Sigmoid colon (tissue), 7 donors: ENCODE data around the gene ARHGAP40. TPM values are rescaled to one million over a fixed set of nuclear protein-coding genes. Genes with fewer than 3 reads are reported as not detected.

Experiments
- DNase-seq: peaks from one replicate; pipeline ENCODE4 v3.0.0-alpha.2; 2019
- H3K27ac ChIP-seq, 4 donors: fragments of 200-600 bp; sonication (generic); one replicate each; pipeline ENCODE4 v1.5.1; 2016 to 2019; ENCODE audit warnings: mild to moderate bottlenecking in 1 of 4
- H3K27me3 ChIP-seq, 3 donors: fragments of 200-600 bp; sonication (generic); one replicate each; pipeline ENCODE4 v1.5.1; 2019; ENCODE audit warnings: mild to moderate bottlenecking in 1 of 3
- H3K36me3 ChIP-seq, 4 donors: fragments of 200-600 bp; sonication (generic); one replicate each; pipeline ENCODE4 v1.5.1; 2016 to 2019
- H3K4me1 ChIP-seq, 4 donors: fragments of 200-600 bp; sonication (generic); one replicate each; pipeline ENCODE4 v1.5.1; 2017 to 2019
- H3K4me3 ChIP-seq, 4 donors: fragments of 200-600 bp; sonication (generic); one replicate each; pipeline ENCODE4 v1.5.1; 2017 to 2019; ENCODE audit warnings: mild to moderate bottlenecking in 2 of 4, moderate library complexity in 1 of 4
- H3K9me3 ChIP-seq, 4 donors: fragments of 200-600 bp in 3 of 4; sonication (generic) in 3 of 4; one replicate each; pipeline versions ENCODE4 v1.5.1 to v1.6.1; 2013 to 2019
- EP300 ChIP-seq, 4 donors: sonication (generic); formaldehyde crosslinking; IDR thresholded peaks; one replicate each; pipeline ENCODE4 v1.6.1; 2017; ENCODE audit warnings: antibody characterized with exemption in 4 of 4
- POLR2A ChIP-seq, 2 donors: fragments of 450-650 bp; IDR thresholded peaks; one replicate each; pipeline ENCODE4 v1.6.1; 2016; ENCODE audit warnings: antibody characterized with exemption in 2 of 2, mild to moderate bottlenecking in 2 of 2, moderate library complexity in 2 of 2
- POLR2AphosphoS5 ChIP-seq, 4 donors: sonication (generic); formaldehyde crosslinking; IDR thresholded peaks; one replicate each; pipeline ENCODE4 v1.6.1; 2017; ENCODE audit warnings: antibody characterized with exemption in 4 of 4
- WGBS, 2 donors: extraction: QIAGEN DNeasy Blood & Tissue Kit; methylation state at CpG; one replicate each; pipeline ENCODE4 v1.1.7; 2013; 5-methylcytosine and 5-hydroxymethylcytosine counted together
- intact Hi-C: fragments of 100-400 bp; cut with DNase I; formaldehyde crosslinking; loops from one replicate; pipeline ENCODE4 v1.15.1; 2023
- polyA plus RNA-seq, 3 donors: library from polyadenylated mRNA; stranded (reverse); fragments of 200-250 nt; gene quantifications; one replicate each; pipeline ENCODE4 v1.2.3, GENCODE V29; 2013
- total RNA-seq, 4 donors: library from RNA; depleted of rRNA; stranded (reverse); fragments of >200 nt; gene quantifications; one replicate each; pipeline ENCODE4 v1.1.0, GENCODE V29; 2016
- TF ChIP-seq, protein P1 (sequence below), 4 experiments: fragments of 450-650 bp in 3 of 4; fragments of 200-600 bp in 1 of 4; IDR thresholded peaks; one replicate each; pipeline ENCODE4 v1.5.1; 2016 to 2019; ENCODE audit warnings: antibody characterized with exemption in 4 of 4, mild to moderate bottlenecking in 3 of 4, moderate library complexity in 2 of 4
- donor health status: healthy with polysubstance abuse.
- donor health status: Bipolar disorder and iron deficiency.
- donor health status: healthy.

Gene ARHGAP40
- total and polyA plus RNA-seq, 7 donors: not detected

DNA sequence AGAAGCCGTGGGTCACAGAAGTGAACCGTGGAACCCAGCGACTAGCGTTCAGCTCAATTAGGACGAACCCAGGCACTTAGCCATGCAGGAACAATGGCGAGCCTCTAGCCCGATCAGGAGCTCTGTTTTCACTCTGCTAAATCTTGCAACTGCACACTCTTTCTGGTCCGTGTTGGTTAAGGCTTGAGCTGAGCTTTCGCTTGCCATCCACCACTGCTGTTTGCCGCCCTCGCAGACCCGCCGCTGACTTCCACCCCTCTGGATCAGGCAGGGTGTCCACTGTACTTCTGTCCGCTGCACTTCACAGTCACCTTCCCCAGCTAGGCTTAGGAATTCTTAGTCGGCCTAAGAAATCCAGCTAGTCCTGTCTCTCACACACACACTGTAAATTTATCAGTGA lies 96.9 kb downstream of the ARHGAP40 start:
- peaks cover 0 to 32% (median 0%) of the 10 kb centered on the region in 3 donors for H3K27me3 ChIP-seq
- H3K4me3 ChIP-seq: no peak overlapping the region
- no peak overlapping the region for H3K27ac ChIP-seq
- H3K4me1 ChIP-seq: no peaks in the 10 kb centered on the region
- intact Hi-C loops: no loop called here
- TF ChIP-seq, protein P1, sequence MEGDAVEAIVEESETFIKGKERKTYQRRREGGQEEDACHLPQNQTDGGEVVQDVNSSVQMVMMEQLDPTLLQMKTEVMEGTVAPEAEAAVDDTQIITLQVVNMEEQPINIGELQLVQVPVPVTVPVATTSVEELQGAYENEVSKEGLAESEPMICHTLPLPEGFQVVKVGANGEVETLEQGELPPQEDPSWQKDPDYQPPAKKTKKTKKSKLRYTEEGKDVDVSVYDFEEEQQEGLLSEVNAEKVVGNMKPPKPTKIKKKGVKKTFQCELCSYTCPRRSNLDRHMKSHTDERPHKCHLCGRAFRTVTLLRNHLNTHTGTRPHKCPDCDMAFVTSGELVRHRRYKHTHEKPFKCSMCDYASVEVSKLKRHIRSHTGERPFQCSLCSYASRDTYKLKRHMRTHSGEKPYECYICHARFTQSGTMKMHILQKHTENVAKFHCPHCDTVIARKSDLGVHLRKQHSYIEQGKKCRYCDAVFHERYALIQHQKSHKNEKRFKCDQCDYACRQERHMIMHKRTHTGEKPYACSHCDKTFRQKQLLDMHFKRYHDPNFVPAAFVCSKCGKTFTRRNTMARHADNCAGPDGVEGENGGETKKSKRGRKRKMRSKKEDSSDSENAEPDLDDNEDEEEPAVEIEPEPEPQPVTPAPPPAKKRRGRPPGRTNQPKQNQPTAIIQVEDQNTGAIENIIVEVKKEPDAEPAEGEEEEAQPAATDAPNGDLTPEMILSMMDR (IDR thresholded peaks at IDR 0.05): no peak
- no peak for TF ChIP-seq POLR2AphosphoS5 (IDR thresholded peaks at IDR 0.05)
- TF ChIP-seq EP300 (IDR thresholded peaks at IDR 0.05): no peak
- TF ChIP-seq POLR2A (IDR thresholded peaks at IDR 0.05): no peak
- H3K9me3 ChIP-seq: no peaks in the 10 kb centered on the region
- WGBS, 2 donors: 83 to 84% methylated on average over 15 of the region's 15 CpGs
- no peaks in the 10 kb centered on the region for H3K36me3 ChIP-seq
- DNase-seq: no peak

GRCh38 chr20:38700141-38700540 lies 98.5 kb downstream of the ARHGAP40 start:
- TF ChIP-seq POLR2A (IDR thresholded peaks at IDR 0.05) (no peak), POLR2AphosphoS5 (IDR thresholded peaks at IDR 0.05) (no peak), EP300 (IDR thresholded peaks at IDR 0.05) (no peak)
- TF ChIP-seq, protein P1 (IDR thresholded peaks at IDR 0.05): no peak
- 48 to 49% methylated on average over 4 of the region's 4 CpGs for WGBS, 2 donors
- Histone ChIP-seq H3K4me3 (no peak overlapping the region), H3K27me3 (peaks cover 0 to 43% (median 0%) of the 10 kb centered on the region in 3 donors), H3K27ac (no peak overlapping the region), H3K4me1 (no peaks in the 10 kb centered on the region), H3K36me3 (no peaks in the 10 kb centered on the region), H3K9me3 (no peaks in the 10 kb centered on the region)
- intact Hi-C loops: no loop called here
- no peak for DNase-seq

Other genes starting within 250 kb of the ARHGAP40 start
- 10 to 100 TPM; 11.8 to 20.8 (median 15.6) TPM for gene SNHG17, start 166.5 kb upstream of the ARHGAP40 start, total RNA-seq
- gene SNHG17, start 166.5 kb upstream of the ARHGAP40 start, polyA plus RNA-seq: 10 to 100 TPM in 2 of 3 donors, 1 to 10 TPM in 1; 9.0 to 35.6 (median 21.5) TPM
- gene RALGAPB, start 129.0 kb upstream of the ARHGAP40 start, total RNA-seq: 10 to 100 TPM; 29.3 to 37.9 (median 31.5) TPM
- 10 to 100 TPM in 1 of 3 donors, 1 to 10 TPM in 2; 7.2 to 14.7 (median 7.9) TPM for gene RALGAPB, start 129.0 kb upstream of the ARHGAP40 start, polyA plus RNA-seq
- gene ADIG, start 20.6 kb upstream of the ARHGAP40 start, total RNA-seq: not detected
- gene ADIG, start 20.6 kb upstream of the ARHGAP40 start, polyA plus RNA-seq: not detected
- not detected for gene SLC32A1, start 122.7 kb downstream of the ARHGAP40 start, total RNA-seq
- under 1 TPM in 1 of 3 donors, not detected in 2; 0.06 TPM for gene SLC32A1, start 122.7 kb downstream of the ARHGAP40 start, polyA plus RNA-seq
- gene ACTR5, start 146.7 kb downstream of the ARHGAP40 start, total RNA-seq: 1 to 10 TPM; 6.4 to 10.0 (median 8.6) TPM
- 1 to 10 TPM; 1.8 to 5.6 (median 3.2) TPM for gene ACTR5, start 146.7 kb downstream of the ARHGAP40 start, polyA plus RNA-seq
- 1 to 10 TPM; 2.3 to 4.2 (median 3.8) TPM for gene PPP1R16B, start 203.9 kb downstream of the ARHGAP40 start, total RNA-seq
- gene PPP1R16B, start 203.9 kb downstream of the ARHGAP40 start, polyA plus RNA-seq: 10 to 100 TPM in 1 of 3 donors, 1 to 10 TPM in 1, under 1 TPM in 1; 0.92 to 21.7 (median 1.2) TPM